GM12865 (cell line): ENCODE data around the gene KITLG.

Experiments used
- DNase-seq: peaks from one replicate; pipeline ENCODE4 v3.0.0; 2010; ENCODE audit warnings: low read depth
- H3K4me3 ChIP-seq: 2 replicates; pipeline ENCODE4 v1.5.1; 2011; ENCODE audit warnings: mild to moderate bottlenecking, low read depth, low read length, control low read depth
- CTCF ChIP-seq: IDR thresholded peaks from 2 replicates; pipeline ENCODE4 v1.5.1; 2011; ENCODE audit warnings: low read length, control low read depth, low read depth, inconsistent platforms; ENCODE audit not compliant: insufficient read depth; ENCODE audit errors: missing control alignments

KITLG gene

GRCh38 chr12:88570103-88570502 lies 10.2 kb downstream of the KITLG start:
- no peak for DNase-seq
- no peak for TF ChIP-seq CTCF
- H3K4me3 ChIP-seq = no peak overlapping the region

- no peak for TF ChIP-seq CTCF
- no peak overlapping the region for H3K4me3 ChIP-seq
- DNase-seq = no peak
Observed at GRCh38 chr12:88566430-88566829, 13.8 kb downstream of the KITLG start.

- no peak for DNase-seq
- no peak overlapping the region for H3K4me3 ChIP-seq
- no peak for TF ChIP-seq CTCF
Observed at GRCh38 chr12:88562846-88563582, 17.3 kb downstream of the KITLG start.

GRCh38 chr12:88562151-88562550 lies 18.1 kb downstream of the KITLG start:
- no peak overlapping the region for H3K4me3 ChIP-seq
- TF ChIP-seq CTCF = no peak
- no peak for DNase-seq

- no peak for TF ChIP-seq CTCF
- no peak overlapping the region for H3K4me3 ChIP-seq
- peak; percentile 8 for DNase-seq
Observed at GRCh38 chr12:88559772-88560171, 20.5 kb downstream of the KITLG start.

- no peak overlapping the region for H3K4me3 ChIP-seq
- TF ChIP-seq CTCF = no peak
- DNase-seq = no peak
Observed at GRCh38 chr12:88559199-88559598, 21.1 kb downstream of the KITLG start.

- no peak for TF ChIP-seq CTCF
- DNase-seq = no peak
- no peak overlapping the region for H3K4me3 ChIP-seq
Observed at GRCh38 chr12:88558340-88558867, 21.9 kb downstream of the KITLG start.
